Measurements from ENCODE around the gene ADGRF5. TPM values are rescaled to one million over a fixed set of nuclear protein-coding genes. Genes with fewer than 3 reads are reported as not detected.

The ADGRF5 gene
- total and polyA plus RNA-seq, 2 experiments from 2014 or later: not detected

DNA sequence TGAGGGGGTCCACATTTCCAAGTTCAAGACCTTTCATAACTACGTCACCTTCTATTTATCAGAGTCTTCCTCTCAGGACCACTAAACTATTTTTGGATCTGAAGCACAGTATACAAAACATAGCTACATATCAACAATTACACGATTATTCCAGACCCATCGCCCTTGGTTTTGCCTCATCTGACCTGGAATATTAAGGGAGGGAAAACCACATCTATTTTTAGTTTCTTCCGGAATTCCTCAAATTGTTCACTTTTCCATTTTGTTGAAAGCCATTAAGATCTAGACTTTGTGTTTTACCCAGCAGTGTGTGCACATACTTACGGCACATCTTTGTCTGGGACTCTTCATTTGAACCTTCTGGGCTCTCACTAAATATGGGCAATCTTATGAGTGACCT is 12.0 kb upstream of the ADGRF5 start (continued):
- TF ChIP-seq, protein P1, sequence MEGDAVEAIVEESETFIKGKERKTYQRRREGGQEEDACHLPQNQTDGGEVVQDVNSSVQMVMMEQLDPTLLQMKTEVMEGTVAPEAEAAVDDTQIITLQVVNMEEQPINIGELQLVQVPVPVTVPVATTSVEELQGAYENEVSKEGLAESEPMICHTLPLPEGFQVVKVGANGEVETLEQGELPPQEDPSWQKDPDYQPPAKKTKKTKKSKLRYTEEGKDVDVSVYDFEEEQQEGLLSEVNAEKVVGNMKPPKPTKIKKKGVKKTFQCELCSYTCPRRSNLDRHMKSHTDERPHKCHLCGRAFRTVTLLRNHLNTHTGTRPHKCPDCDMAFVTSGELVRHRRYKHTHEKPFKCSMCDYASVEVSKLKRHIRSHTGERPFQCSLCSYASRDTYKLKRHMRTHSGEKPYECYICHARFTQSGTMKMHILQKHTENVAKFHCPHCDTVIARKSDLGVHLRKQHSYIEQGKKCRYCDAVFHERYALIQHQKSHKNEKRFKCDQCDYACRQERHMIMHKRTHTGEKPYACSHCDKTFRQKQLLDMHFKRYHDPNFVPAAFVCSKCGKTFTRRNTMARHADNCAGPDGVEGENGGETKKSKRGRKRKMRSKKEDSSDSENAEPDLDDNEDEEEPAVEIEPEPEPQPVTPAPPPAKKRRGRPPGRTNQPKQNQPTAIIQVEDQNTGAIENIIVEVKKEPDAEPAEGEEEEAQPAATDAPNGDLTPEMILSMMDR (conservative IDR thresholded peaks at IDR 0.05; ENCODE audit: low read depth in 2 of 2): no peak
- TF ChIP-seq EZH2 (IDR thresholded peaks at IDR 0.05; ENCODE audit: low read depth, unreplicated experiment) (no peak), NANOG (IDR thresholded peaks at IDR 0.05; ENCODE audit: borderline replicate concordance) (no peak), POLR2AphosphoS5 (IDR thresholded peaks at IDR 0.05; ENCODE audit: low read depth) (no peak)
- TF ChIP-seq, protein P2, sequence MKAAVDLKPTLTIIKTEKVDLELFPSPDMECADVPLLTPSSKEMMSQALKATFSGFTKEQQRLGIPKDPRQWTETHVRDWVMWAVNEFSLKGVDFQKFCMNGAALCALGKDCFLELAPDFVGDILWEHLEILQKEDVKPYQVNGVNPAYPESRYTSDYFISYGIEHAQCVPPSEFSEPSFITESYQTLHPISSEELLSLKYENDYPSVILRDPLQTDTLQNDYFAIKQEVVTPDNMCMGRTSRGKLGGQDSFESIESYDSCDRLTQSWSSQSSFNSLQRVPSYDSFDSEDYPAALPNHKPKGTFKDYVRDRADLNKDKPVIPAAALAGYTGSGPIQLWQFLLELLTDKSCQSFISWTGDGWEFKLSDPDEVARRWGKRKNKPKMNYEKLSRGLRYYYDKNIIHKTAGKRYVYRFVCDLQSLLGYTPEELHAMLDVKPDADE (IDR thresholded peaks at IDR 0.05): no peak
- TF ChIP-seq, protein P3, sequence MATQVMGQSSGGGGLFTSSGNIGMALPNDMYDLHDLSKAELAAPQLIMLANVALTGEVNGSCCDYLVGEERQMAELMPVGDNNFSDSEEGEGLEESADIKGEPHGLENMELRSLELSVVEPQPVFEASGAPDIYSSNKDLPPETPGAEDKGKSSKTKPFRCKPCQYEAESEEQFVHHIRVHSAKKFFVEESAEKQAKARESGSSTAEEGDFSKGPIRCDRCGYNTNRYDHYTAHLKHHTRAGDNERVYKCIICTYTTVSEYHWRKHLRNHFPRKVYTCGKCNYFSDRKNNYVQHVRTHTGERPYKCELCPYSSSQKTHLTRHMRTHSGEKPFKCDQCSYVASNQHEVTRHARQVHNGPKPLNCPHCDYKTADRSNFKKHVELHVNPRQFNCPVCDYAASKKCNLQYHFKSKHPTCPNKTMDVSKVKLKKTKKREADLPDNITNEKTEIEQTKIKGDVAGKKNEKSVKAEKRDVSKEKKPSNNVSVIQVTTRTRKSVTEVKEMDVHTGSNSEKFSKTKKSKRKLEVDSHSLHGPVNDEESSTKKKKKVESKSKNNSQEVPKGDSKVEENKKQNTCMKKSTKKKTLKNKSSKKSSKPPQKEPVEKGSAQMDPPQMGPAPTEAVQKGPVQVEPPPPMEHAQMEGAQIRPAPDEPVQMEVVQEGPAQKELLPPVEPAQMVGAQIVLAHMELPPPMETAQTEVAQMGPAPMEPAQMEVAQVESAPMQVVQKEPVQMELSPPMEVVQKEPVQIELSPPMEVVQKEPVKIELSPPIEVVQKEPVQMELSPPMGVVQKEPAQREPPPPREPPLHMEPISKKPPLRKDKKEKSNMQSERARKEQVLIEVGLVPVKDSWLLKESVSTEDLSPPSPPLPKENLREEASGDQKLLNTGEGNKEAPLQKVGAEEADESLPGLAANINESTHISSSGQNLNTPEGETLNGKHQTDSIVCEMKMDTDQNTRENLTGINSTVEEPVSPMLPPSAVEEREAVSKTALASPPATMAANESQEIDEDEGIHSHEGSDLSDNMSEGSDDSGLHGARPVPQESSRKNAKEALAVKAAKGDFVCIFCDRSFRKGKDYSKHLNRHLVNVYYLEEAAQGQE (IDR thresholded peaks at IDR 0.05; ENCODE audit: unreplicated experiment): no peak

DNA sequence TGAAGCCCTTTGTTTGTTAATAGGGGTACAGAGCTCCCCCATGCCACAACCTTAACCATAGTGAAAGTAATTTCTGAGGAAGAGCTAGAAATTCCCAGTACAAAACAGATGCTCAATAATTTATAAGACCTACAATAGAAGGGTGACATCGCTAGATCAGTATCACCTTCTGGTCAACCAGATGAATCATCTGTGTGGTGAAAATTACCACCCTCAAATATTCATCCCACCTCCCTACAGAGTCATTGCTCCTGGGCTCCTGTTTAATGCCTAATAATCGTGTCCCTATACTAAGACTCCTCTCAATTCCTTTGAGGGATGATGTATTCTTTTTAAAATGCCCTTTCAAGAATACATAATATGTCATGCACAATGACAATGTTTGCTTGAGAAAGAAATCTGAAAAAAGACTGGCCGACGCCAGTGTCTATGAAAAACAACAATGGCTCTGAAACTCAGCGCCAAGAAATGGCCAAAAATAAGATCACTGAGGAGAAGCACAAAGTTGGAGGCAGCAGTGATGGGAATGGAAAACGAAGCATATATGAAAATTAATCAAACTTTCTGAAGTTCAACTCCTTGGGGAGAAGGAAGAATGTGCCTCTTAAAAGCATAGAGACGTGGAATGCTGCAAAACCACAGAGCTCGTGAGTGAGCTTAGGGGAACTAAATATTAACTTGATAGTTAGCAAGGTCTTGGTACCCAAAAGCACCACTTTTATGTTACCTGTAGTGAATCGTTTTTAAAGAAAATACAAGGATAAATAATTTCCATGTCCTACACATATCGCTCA is 11.0 kb upstream of the ADGRF5 start:
- 0 out of 2 replicates have a peak overlapping the region, but pooled peaks have one; percentile 34 for H2AFZ ChIP-seq
- H3K4me2 ChIP-seq: no peak overlapping the region
- H3K27ac ChIP-seq (ENCODE audit: low read depth): no peak overlapping the region
- H3K9me3 Mint-ChIP-seq: no peaks in the 10 kb centered on the region
- H3K36me3 ChIP-seq (ENCODE audit: insufficient read depth): no peaks in the 10 kb centered on the region
- H3K4me3 ChIP-seq: no peak overlapping the region
- DNase-seq (ENCODE audit: low spot score): no peak
- no peaks in the 10 kb centered on the region for H3K36me3 Mint-ChIP-seq (ENCODE audit: low read depth)
- no peak overlapping the region for H3K4me3 Mint-ChIP-seq
- peaks cover 13% of the 10 kb centered on the region for H3K4me1 Mint-ChIP-seq
- no peaks in the 10 kb centered on the region for H3K27me3 ChIP-seq (ENCODE audit: insufficient read depth)
- ATAC-seq: no peak
- H4K20me1 ChIP-seq (replicated peaks; ENCODE audit: insufficient read depth): no peaks in the 10 kb centered on the region
- no peak overlapping the region for H3K27ac Mint-ChIP-seq
- no peaks in the 10 kb centered on the region for H3K9me2 ChIP-seq (ENCODE audit: insufficient read depth)
- H3K27me3 Mint-ChIP-seq (ENCODE audit: insufficient read depth, low read depth, poor library complexity): peaks cover 3% of the 10 kb centered on the region
- no peaks in the 10 kb centered on the region for H3F3A ChIP-seq (replicated peaks; ENCODE audit: low read depth)
- H3K4me1 ChIP-seq (ENCODE audit: insufficient read depth): no peaks in the 10 kb centered on the region
- H3K79me2 ChIP-seq (replicated peaks; ENCODE audit: insufficient read depth): no peaks in the 10 kb centered on the region
- TF ChIP-seq EZH2 (IDR thresholded peaks at IDR 0.05; ENCODE audit: low read depth, unreplicated experiment) (no peak), EZH2phosphoT487 (IDR thresholded peaks at IDR 0.05; ENCODE audit: unreplicated experiment) (no peak), POLR2AphosphoS5 (IDR thresholded peaks at IDR 0.05; ENCODE audit: low read depth) (no peak), JUNB (IDR thresholded peaks at IDR 0.05; ENCODE audit: unreplicated experiment) (no peak), ZNF331 (CRISPR knock-in tag; IDR thresholded peaks at IDR 0.05; ENCODE audit: low read depth) (no peak), STAT1 (IDR thresholded peaks at IDR 0.05; ENCODE audit: unreplicated experiment) (no peak)
- TF ChIP-seq, protein P3 (IDR thresholded peaks at IDR 0.05; ENCODE audit: unreplicated experiment): no peak
- TF ChIP-seq, protein P1 (conservative IDR thresholded peaks at IDR 0.05; ENCODE audit: low read depth in 2 of 2): no peak

All from GM23338 (cell line).